GM18517 (cell line): ENCODE results near the gene PRXL2A.
"Not testable (repeated sequence)": the region's sequence is repeated elsewhere in the genome, so short reads cannot be mapped to it uniquely, and the experiment has no call there.

Source experiments
- ATAC-seq: cut with Tn5 transposase; IDR thresholded peaks from one replicate; pipeline ENCODE4 v1.9.1; 2021; ENCODE audit warnings: mild to moderate bottlenecking, moderate library complexity; ENCODE audit not compliant: unreplicated experiment

PRXL2A gene

DNA sequence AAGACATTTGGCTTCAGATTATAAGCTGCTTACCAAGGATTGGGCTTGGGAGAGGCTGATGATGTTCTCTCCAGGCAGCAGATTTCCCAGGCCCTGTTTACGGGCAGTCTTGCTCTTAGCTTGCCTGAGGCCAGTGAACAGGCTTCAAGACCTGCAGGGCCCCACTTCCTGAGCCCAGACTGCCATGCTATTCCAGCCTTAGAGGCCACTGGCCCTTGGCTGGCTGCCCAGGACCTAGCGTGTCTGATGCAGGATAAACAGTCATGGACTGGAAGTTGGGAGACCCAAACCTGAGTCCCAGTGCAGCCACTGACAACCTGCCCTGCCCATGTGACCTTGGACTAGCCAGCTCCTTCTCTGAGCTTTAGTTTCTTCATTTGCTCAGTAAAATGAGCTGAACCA, 2.9 kb downstream of the PRXL2A start:
- ATAC-seq, result no peak

DNA sequence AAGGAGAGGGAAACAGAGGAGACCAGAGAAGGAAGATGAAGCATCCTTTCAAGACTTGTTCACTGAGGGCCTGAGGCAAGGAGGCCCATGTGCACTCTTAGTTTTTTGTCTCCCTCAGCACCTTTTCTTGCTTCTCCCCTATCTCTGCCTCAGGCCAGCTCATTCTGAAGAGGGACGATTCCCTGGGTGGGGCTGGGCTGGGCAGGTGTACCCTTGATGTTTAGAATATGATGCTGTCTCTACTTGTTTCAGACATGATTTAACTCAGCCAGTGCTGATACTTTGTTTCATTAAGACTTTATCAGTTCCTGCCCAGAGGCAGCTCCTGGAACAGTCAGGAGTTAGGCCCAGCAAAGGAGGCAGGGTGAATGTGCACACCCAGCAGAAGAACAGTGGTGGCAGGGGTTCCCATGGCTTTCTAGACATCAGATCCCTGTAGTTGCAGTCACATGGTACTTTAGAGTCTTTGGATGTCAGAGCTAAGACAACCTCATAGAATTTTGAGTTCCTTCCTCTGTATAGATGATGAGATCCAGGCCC, 3.4 kb downstream of the PRXL2A start:
- no peak for ATAC-seq

DNA sequence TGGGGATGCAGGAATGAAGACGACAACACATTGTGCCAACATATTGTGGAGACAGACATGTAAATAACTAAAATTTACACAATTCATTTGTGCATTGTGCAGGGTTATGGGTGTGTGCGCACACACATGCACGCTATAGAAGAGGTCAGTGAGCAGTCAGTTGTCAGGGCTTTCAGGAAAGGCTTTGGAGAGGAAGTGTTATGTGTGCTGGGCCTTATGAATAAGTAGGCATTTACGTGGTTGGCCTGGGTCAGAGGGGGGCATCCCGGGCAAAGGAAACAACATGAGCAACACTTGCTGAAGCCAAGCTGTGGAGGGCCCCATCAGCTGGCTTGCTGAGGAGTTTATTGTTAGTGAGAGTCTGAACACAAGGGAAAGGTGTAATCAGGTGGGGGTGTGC, 4.1 kb downstream of the PRXL2A start:
- no peak for ATAC-seq

DNA sequence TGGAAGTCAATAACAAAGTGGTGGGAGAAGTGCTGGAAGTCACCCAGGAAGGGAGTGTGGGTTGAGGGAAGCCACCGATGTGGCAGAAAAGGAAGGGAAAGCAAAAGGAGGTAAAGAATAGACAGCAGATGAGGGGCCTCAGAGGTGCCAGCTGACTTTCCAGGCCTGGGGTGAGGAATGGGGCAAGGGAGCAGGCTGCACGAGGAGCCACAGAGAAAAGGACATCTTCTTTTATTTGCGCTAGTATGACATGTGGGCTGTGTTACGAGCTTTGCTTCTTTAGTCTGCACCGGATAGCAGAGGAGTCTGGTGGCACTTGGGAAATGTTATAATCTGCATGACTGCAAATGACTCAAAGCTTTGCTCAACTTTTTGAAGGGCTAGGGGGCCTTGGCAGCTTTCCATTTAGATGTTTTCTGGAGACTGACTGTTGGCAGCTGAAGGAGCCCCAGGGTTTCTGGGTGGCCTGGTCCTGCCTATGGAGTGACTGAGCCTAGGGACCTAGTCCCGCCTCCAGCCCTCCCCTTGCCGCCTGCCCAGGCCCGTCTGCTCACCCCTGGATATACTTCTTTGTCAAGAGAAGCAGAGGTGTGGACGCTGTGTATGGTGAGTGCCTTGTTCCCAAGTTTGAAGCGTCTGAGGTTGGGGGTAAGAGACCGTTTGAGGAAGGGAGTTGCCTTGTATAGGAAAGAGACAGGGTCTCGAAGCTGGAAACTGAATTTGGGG, 5.1 kb downstream of the PRXL2A start:
- no peak for ATAC-seq

DNA sequence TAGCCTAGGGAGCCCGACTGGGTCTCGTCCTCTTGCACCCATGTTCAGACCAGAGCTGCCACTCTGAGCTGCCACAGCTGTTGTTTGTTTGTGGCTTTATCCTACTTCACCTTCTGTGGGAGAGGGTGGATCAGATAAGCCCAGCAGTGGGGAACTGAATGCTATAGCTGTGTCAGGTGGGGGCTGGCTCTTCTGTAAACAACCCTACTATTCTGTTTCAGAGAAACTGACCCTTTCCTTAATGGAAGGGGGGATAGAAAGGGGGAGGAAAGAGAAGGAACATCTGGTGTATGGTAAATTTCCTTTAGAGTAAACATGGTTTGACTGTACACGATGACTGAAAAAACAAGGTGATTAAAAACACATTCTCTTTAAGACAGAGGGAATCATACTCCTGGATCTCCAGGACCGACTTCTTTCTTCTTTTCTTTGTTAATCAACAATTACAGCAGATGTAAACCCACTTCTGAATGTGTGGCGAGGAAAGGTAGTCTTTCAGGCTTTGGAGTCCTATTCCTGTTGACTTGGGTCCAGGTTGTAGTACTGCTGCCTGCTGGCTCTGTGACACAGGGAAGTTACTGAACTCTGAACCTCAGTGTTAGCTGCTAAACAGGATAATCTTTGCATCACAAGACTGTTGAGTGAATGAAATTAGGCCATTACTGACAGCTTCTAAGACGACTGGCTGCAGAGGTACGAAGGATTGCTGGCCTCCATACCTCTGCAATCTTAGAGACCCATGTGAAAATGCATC, 6.0 kb downstream of the PRXL2A start:
- ATAC-seq, result no peak

DNA sequence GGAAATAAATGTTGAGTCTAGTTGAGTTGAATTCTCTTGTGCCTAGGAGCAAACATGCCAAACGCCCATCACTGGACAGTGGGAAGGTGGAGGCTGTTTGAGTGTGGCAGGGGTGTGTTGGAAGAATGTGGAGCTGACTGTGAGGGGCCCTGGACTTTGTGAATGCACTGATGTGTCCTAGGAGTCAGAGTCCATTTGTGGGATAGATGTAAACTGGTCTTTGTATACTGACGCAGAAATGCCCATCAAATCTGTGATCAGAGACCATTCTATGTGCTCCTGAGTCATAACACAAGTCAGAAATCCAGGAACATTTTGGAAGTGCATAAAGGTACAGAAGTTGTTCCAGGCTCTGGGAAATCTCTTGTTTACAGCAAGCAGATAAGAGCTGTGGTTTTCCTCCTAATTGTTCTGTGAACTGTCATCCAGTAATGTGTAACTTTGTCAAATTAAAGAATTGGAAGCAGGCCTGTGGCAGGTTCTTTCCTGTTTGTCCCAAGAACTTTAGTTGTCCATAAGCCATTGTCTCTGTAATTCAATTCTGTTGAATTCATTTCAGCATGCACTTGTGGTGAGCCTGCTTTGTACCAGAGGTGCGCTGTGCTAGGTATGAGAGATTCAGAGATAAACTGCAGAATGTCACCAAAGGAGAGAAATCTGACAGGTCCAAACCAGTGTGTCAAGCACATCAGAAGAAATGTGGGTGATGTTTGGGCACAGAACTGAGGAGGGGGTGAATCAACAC, 7.6 kb downstream of the PRXL2A start:
- no peak for ATAC-seq

DNA sequence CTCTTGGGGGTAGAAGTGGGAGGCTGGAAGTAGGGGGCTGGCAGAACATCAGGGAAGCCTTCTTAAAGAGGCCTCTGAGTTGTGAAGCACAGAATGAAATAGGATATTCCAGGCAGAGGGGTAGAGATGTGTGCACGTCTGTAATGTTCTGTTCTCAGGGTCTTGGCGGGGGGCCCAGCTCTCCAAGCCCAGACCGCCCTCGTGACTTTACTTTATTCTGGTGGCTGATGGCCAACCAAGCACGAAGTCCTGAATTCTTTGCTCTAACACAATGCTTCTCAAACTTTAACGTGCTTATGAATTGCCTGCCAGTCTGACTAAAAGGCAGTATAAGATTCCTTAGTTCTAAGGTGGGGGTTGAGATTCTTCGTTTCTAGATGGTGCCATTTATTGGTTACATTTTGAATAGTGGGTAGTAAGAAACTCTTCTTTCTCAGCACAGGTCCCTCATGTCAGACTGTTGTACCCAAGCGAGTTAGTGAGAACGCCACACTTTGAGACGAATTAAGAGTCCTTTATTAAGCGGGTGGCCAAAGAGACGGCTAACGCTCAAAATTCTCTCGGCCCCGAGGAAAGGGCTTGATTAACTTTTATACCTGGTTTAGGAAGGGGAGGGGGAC, 8.2 kb downstream of the PRXL2A start:
- ATAC-seq, result no peak

DNA sequence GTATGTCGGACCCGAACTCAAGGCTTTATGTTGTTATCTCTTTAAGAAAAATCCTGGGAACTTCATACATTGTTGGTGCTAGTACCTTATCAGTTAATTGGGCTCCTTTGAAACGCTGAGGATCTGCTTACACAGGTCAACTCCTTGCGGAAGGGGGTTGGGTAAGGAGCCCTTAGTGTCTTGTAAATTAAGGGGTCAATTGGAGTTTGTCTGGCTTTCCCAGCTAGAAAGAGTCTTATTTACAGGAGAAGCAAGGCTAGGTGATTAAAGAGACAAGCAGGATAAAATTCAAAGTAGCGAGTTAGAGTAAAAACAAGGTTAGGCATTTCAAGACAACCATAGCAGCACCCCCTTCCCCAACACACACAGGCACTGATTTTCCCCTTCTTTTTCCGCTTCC, 8.9 kb downstream of the PRXL2A start:
- not testable (repeated sequence) for ATAC-seq

DNA sequence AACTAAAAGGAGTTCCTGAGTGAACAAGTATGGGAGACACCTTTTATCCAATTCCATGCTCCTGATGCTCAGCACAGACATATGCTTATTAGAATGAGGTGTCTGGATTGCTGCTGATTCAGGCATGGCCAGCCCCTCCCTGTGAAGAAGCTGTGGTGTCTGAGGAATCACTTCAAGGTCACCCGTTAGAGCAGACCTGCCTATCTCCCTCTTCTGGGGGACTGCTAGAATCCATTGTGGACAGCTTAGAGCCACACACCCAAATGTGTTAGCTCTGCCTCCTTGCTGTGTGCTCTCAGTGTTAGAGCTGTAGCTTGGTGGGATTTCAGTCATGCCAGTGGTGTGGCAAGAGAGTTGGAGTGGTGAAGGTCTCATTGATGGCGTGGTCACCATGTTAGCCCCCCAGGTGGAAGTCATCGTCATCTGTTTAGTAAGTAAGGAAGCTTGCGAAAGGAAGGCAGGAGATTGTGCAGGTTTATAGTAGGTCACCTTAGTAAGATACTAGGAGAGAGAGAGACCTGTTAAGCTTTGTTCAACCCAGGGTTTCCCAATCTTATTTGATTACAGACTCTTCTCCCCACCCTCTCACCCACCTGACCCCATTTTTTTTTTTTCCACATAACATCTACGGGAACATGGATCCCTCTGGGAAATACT, 12.8 kb downstream of the PRXL2A start:
- ATAC-seq, result peak; percentile 19

DNA sequence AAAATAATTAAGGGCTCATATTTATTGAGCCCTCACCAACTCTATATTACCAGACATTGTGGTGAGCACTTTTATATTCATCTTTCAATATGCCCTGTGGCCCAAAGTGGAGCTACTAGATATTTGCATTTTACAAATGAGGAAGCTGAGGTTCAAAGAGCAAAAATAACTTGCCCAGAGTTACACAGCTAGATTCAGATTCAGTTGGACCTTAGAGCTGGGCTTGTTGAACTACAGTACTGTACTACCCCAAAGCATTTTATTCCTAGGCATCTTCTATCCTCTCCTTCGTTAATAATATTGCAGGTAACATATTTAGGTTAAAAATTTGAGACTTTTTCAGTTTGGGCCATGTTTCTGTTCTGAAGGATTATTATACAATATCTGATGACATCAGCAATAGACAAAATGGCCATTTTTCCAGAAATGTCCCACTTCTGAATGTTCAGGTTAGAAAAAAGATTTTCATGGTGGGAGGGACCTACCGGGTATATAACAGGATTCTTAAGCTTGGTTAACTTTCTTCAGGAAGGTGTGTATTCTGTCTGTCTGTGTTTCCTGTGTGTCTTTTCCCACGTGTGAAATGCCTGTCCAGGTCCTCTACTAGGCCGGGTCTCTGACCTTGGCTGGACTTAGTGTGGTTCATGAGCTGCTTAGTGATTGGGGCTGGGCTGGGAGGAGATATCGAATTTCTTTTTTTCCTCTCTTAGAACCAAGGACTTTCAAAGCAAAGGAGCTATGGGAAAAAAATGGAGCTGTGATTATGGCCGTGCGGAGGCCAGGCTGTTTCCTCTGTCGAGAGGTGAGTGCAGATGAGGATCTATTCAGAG, 13.6 kb downstream of the PRXL2A start:
- ATAC-seq, result peak; percentile 95

DNA sequence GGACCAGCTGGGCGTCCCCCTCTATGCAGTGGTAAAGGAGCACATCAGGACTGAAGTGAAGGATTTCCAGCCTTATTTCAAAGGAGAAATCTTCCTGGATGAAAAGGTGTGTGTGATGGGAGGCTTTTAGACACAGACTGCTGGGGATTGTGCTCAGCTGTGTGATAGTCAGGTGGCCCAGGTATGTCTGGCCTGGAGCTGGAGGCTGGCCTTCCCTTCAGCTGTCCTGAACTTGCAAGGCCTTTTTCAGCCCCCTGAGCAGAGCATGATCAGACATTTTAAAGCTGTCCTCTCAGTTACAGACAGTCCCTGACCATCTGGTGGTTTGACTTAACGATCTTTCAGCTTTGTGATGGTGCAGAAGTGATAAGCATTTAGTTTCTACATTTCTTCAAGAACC, 17.6 kb downstream of the PRXL2A start:
- no peak for ATAC-seq

DNA sequence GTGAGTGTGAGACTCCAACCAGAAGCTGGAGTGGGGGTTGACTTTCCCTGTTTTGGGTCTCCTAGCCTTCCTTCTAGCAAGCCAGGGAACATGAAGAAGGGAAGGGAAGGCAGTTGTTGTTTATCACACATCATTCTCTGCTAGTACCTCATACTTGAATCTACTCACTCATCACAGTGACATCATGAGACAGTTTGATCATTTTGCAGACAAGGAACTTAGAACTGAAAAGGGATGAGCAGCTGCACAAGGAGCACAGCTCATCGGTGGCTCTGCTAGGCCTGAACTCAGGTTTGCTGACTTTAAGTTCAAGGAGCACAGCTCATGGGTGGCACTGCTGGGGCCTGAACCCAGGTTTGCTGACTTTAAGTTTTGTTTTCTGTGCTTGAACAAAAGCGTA, 19.2 kb downstream of the PRXL2A start:
- ATAC-seq, result no peak

DNA sequence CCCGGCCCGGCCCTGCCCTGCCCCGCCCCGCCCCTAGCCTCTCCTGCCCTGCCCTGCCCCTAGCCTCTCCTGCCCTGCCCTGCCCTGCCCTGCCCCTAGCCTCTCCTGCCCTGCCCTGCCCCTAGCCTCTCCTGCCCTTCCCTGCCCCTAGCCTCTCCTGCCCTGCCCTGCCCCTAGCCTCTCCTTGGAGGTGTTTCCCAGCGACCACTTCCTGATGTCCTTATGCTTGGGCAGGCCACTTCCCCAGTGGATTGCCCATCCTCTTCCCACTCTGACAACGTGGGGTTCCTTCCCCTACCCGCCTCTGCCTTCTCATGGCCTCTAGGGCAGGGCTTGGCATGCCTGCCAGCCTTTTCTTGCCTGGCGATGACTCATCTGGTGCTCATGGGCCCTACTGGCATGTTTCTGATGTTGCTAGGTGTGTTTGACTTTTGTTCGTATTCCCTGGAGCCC, 21.2 kb downstream of the PRXL2A start:
- no peak for ATAC-seq

DNA sequence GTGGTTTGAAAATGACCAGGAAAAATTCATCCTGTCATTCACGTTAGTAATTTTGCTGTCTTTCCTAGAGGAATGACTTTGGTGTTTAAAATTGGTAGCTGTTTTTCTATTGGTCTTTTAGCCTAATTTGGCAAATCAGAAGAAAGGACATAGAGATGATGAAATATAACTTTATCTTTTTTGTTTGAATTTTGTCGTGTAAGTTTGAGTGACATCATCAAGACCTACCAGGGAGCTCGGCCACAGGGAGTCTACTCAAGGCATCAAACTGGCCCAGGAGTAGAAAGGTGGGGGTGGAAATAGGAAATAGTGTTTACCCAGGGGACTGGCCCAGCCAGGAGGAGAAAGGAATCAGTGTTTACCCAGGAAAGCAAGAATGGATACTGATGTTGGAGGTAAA, 24.8 kb downstream of the PRXL2A start:
- no peak for ATAC-seq

DNA sequence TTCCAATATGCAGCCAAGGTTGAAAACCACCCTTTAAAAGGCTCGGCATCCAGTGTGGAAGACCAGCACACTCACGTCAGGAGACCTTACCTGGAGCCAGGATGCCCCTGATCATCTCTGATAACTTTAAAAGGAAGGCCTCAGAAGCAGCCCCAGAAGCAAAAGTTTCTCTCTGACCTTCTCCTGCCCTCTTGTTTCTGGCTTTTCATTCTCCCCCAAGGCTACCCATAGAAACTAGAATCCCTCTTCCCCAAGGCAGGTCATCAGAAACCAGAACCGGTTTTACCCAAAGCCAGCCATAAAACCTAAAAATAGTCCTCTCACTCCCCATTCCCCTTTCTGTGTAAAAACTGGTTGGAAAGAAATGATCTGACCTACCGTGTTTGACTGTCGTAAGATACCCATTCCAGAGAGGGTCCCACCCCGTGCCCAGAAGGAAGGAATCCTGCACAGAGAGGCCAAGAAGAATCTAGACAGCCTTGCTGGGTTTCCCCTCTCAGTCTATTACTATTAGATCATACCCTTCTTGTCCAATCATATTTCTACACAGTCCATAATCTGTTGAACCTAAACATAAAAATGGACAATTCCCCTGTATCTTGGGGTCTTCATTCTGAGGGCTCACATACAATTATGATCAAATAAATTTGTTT, 28.2 kb downstream of the PRXL2A start:
- ATAC-seq, result no peak

DNA sequence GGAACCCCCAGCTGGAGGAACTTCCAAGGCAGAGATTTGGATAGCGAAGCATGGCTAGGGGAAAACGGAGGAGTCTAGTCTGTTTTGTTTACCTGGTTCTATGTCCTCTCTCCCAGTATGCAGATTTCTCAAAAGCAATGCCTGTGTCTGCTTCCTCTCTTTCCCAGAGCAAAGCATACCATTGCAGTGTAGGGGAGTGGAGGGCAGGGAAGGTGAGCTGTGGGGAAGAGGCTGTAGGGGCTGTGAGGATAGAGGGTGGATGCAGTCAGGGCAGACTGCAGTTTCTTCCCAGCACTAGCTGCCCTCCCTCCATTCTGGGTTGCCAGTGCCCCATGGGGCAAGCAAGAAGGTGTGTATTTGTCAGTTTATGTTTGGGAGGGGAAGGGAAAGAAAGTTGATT, 28.9 kb downstream of the PRXL2A start:
- no peak for ATAC-seq

DNA sequence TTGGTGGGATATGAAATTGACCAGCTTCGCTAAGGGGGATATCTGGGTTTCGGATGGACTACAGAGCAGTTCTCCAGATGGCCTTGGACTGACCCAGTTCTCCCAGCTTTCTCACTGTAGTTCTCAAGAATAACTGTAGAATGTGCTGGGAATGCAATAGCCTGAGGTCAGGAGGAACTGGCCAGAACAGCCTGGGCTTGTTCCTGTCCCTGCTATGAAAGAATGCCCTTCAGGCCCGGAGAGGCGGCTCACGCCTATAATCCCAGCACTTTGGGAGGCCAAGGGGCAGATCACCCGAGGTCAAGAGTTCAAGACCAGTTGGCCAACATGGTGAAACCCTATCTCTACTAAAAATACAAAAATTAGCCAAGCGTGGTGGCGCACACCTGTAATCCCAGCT, 33.5 kb downstream of the PRXL2A start:
- no peak for ATAC-seq

DNA sequence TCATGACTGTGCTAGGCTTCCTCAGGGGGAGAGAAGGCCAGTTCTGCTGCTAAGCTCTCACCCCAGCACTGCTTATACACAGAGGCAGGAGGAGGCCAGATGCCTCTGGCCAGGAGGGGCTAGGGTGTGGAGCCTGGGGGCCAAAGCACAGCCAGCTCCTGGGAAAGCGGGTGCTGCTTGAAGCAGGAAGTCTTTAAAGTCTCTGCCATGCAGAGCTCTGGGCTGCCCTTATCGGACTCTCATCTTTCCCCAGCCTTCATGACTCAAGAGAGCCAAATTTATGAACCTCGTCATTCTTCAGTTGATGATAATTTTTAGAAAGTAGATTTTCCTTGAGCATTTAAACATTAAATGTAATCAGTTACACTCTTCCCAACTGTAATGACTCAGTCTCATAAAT, 34.5 kb downstream of the PRXL2A start:
- ATAC-seq, result no peak

DNA sequence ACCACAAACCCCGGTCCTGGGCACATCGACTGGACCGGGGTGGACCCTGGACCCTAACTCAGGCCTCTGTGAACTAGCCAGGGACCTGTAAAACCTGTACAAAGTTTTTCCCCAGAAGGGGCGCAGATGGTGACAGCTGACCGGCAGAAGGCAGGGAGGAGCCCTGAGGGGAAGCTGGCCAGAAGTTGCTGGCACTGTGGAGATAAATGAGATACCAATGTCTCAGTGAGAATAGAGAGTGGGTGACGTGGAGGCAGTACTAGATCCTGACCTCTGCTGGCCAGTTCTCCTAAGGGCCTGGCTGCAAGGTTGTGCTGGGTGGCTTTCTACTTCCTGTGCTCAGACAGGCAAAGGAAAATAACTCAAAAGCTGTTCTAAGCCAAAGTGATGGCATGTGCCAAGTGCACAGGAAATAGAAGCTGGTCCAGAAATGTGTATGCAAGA, 35.2 kb downstream of the PRXL2A start:
- no peak for ATAC-seq
